Measurements from ENCODE around the gene FCHSD2.
A peak's percentile ranks its signal among the peaks of the same experiment; 100 is the strongest.

The FCHSD2 gene

GRCh38 chr11:73142128-73142377, at the start of gene FCHSD2:
TSS of gene FCHSD2 (minus strand) at chr11:73142318. CDS start at chr11:73141877, 441 bp downstream.
- DNase-seq (ENCODE audit: low read depth): no peak

GRCh38 chr11:73191151-73191550, 49.0 kb upstream of the FCHSD2 start:
- no peak for DNase-seq (ENCODE audit: low read depth)

- DNase-seq (ENCODE audit: low read depth): no peak
Measured at GRCh38 chr11:73190557-73190885, 48.4 kb upstream of the FCHSD2 start.

- DNase-seq (ENCODE audit: low read depth): no peak
Measured at GRCh38 chr11:73189723-73190556, 47.8 kb upstream of the FCHSD2 start.

- DNase-seq (ENCODE audit: low read depth): no peak
Measured at GRCh38 chr11:73189315-73189714, 47.2 kb upstream of the FCHSD2 start.

- DNase-seq (ENCODE audit: low read depth): no peak
Measured at GRCh38 chr11:73188301-73188700, 46.2 kb upstream of the FCHSD2 start.

GRCh38 chr11:73187854-73188253, 45.7 kb upstream of the FCHSD2 start:
- DNase-seq (ENCODE audit: low read depth): no peak

- DNase-seq (ENCODE audit: low read depth): no peak
Measured at GRCh38 chr11:73186886-73187285, 44.8 kb upstream of the FCHSD2 start.

- no peak for DNase-seq (ENCODE audit: low read depth)
Measured at GRCh38 chr11:73186294-73186850, 44.3 kb upstream of the FCHSD2 start.

- peak; percentile 94 for DNase-seq (ENCODE audit: low read depth)
Measured at GRCh38 chr11:73185680-73186293, 43.7 kb upstream of the FCHSD2 start.

- peak; percentile 66 for DNase-seq (ENCODE audit: low read depth)
Measured at GRCh38 chr11:73184953-73185671, 43.0 kb upstream of the FCHSD2 start.

GRCh38 chr11:73182824-73183321, 40.8 kb upstream of the FCHSD2 start:
- DNase-seq (ENCODE audit: low read depth): no peak

- no peak for DNase-seq (ENCODE audit: low read depth)
Measured at GRCh38 chr11:73178681-73179080, 36.6 kb upstream of the FCHSD2 start.

- DNase-seq (ENCODE audit: low read depth): peak; percentile 71
Measured at GRCh38 chr11:73177778-73178539, 35.8 kb upstream of the FCHSD2 start.

- DNase-seq (ENCODE audit: low read depth): no peak
Measured at GRCh38 chr11:73177380-73177777, 35.3 kb upstream of the FCHSD2 start.

- no peak for DNase-seq (ENCODE audit: low read depth)
Measured at GRCh38 chr11:73176874-73177155, 34.7 kb upstream of the FCHSD2 start.

- DNase-seq (ENCODE audit: low read depth): no peak
Measured at GRCh38 chr11:73176145-73176873, 34.2 kb upstream of the FCHSD2 start.

GRCh38 chr11:73175551-73176144, 33.5 kb upstream of the FCHSD2 start:
- no peak for DNase-seq (ENCODE audit: low read depth)

- no peak for DNase-seq (ENCODE audit: low read depth)
Measured at GRCh38 chr11:73174495-73174791, 32.3 kb upstream of the FCHSD2 start.

- no peak for DNase-seq (ENCODE audit: low read depth)
Measured at GRCh38 chr11:73173755-73174494, 31.8 kb upstream of the FCHSD2 start.
